Muscle layer of colon (tissue), 2 donors: ENCODE measurements around the gene XPNPEP1.
A peak's percentile ranks its signal among the peaks of the same experiment; 100 is the strongest.

ENCODE experiments used
- H3K27ac ChIP-seq: one replicate; pipeline ENCODE4 v1.7.0; 2013; ENCODE audit warnings: low read depth, mild to moderate bottlenecking, low read length, moderate library complexity
- H3K27me3 ChIP-seq, 2 donors: one replicate each; pipeline ENCODE4 v1.7.0; 2013; ENCODE audit warnings: low read length in 2 of 2, mild to moderate bottlenecking in 2 of 2; ENCODE audit not compliant: insufficient read depth in 2 of 2, control insufficient read depth in 1 of 2
- H3K36me3 ChIP-seq: one replicate; pipeline ENCODE4 v1.7.0; 2013; ENCODE audit warnings: mild to moderate bottlenecking, low read length; ENCODE audit not compliant: insufficient read depth
- H3K4me1 ChIP-seq: one replicate; pipeline ENCODE4 v1.7.0; 2013; ENCODE audit warnings: mild to moderate bottlenecking, low read length; ENCODE audit not compliant: insufficient read depth
- H3K4me3 ChIP-seq, 2 donors: one replicate each; pipeline ENCODE4 v1.7.0; 2013; ENCODE audit warnings: low read length in 2 of 2, low read depth in 1 of 2, mild to moderate bottlenecking in 1 of 2, moderate library complexity in 1 of 2
- H3K9ac ChIP-seq: one replicate; pipeline ENCODE4 v1.7.0; 2013; ENCODE audit warnings: low read length
- H3K9me3 ChIP-seq: one replicate; pipeline ENCODE4 v1.7.0; 2013; ENCODE audit warnings: mild to moderate bottlenecking, low read length
- donor health status: abdominal sarcoma.
- donor health status: Adenocarcinoma of cecum.

Gene XPNPEP1

DNA sequence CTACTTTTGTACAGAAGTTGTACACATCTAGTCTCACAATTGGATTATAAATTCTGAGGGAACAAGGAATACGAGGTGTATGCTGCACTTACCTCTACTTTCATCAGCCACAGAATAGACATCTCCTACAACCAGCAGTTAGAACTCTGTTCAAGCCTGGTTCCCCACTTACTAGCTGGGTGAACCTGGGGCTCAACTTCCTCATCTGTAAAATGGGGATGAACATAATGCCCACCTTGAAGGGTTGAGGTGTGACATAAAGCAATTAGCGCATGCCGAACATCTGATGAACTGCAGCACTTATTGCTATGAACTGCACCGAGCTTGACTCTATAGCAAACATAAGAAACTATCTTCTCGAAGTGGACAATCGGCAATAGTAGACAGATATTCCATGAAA, 25.3 kb downstream of the XPNPEP1 start:
- Histone ChIP-seq H3K4me1 (peaks cover 56% of the 10 kb centered on the region), H3K9me3 (no peaks in the 10 kb centered on the region), H3K27ac (no peak overlapping the region), H3K36me3 (no peaks in the 10 kb centered on the region), H3K27me3 (no peaks in the 10 kb centered on the region), H3K4me3 (no peak overlapping the region), H3K9ac (no peak overlapping the region)

DNA sequence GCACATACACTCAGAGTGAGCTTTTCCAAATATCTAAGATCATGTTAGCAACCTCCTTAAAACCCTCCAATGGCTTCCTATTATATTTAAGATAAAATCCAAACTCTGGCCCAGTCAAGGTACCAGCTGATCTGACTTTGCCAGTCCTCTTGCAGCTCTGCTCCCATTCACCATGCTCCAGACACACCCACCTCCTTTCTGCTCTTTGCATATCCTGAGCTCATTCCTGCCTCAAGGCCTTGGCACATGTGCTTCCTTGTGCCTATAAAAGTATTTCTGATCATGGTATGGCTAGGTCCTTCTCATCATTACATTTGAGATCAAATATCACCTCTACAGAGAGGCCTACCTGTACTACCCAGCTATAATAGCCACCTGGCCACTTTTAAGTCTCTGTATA, 27.5 kb downstream of the XPNPEP1 start:
- Histone ChIP-seq H3K4me1 (peaks cover 47% of the 10 kb centered on the region), H3K36me3 (peaks cover 13% of the 10 kb centered on the region), H3K4me3 (no peak overlapping the region), H3K27ac (peak overlapping the region; percentile 12), H3K9me3 (no peaks in the 10 kb centered on the region), H3K9ac (no peak overlapping the region), H3K27me3 (no peaks in the 10 kb centered on the region)

DNA sequence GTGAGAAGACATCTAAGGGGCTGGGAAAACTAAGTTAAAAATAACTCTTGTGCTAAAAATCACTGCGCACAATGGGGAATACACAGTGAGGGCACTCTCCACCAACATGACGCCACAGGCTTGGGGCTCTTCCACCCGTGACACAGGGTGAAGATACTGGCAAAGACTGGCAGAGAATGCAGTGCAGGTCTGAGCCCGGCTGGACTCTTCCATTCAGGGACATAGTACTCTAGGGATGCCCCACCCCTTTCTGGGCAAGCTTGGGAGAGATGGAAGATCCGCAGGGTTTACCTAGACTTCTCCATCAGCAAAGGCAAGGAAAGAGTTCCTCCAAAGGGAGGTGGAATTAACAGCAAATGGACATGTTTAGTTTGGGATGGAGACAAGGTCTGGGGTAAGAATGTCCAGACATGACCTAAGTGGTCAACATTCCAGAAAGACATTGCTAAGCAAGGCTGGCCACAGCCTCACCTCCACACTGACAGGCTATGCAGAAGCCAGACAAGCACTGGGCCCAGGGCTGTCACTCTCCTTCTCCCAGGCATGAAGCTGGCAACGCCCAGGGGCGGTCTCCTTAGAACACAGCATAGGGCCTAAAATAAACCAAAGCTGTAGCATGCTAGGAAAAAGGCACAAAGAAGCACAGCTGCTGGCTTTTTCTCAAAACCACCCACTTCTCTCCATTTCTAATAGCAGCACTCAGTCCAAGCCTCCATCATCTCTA, 28.1 kb downstream of the XPNPEP1 start:
- H3K27ac ChIP-seq = peak overlapping the region; percentile 3
- no peak overlapping the region for H3K4me3 ChIP-seq
- peaks cover 16% of the 10 kb centered on the region for H3K36me3 ChIP-seq
- H3K27me3 ChIP-seq = no peaks in the 10 kb centered on the region
- H3K9ac ChIP-seq = no peak overlapping the region
- no peaks in the 10 kb centered on the region for H3K9me3 ChIP-seq
- peaks cover 43% of the 10 kb centered on the region for H3K4me1 ChIP-seq

DNA sequence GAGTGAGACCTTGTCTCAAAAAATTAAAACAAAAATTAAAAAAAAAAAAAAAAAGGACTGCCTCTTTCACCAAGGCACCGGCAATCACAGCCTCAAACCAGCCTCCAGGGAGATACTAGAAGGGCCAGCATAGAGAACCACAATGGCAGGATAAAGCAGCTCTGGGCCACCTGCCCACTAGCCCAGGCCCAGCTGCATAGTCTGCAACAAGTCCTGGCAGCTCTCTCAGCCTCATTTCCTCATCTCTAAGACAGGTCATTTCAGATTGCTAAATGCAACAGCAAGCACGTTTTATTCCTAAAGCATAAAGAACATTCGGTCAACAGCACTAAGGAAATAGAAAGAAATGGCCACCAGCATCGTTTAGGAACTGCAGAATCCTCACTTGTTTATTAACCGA, 28.8 kb downstream of the XPNPEP1 start:
- no peak overlapping the region for H3K9ac ChIP-seq
- peaks cover 16% of the 10 kb centered on the region for H3K36me3 ChIP-seq
- H3K27me3 ChIP-seq = no peaks in the 10 kb centered on the region
- peak overlapping the region; percentile 3 for H3K27ac ChIP-seq
- H3K4me1 ChIP-seq = peaks cover 38% of the 10 kb centered on the region
- H3K4me3 ChIP-seq = no peak overlapping the region
- H3K9me3 ChIP-seq = no peaks in the 10 kb centered on the region

DNA sequence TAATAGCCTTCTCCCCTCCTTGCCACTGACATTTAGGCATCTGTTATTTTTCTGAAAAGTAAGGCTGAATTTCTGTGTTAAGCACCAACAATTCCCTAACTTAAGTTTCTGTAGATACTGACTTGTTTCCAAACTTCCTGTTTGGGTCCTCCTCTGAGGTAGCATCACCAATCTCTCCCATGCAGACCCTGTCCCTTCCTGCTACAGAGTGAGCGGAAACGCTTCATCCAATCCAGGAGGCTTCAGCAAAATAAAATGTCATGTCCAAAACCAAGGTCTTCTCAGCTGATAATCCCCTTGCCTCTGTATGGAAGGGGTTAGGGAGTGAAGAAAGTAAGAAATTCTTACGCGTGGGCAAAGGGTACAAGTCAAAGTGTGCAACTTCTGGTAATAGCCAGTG, 29.9 kb downstream of the XPNPEP1 start:
- no peak overlapping the region for H3K27ac ChIP-seq
- H3K9ac ChIP-seq = no peak overlapping the region
- H3K27me3 ChIP-seq = no peaks in the 10 kb centered on the region
- H3K4me3 ChIP-seq = no peak overlapping the region
- peaks cover 26% of the 10 kb centered on the region for H3K4me1 ChIP-seq
- H3K9me3 ChIP-seq = no peaks in the 10 kb centered on the region
- peaks cover 20% of the 10 kb centered on the region for H3K36me3 ChIP-seq

DNA sequence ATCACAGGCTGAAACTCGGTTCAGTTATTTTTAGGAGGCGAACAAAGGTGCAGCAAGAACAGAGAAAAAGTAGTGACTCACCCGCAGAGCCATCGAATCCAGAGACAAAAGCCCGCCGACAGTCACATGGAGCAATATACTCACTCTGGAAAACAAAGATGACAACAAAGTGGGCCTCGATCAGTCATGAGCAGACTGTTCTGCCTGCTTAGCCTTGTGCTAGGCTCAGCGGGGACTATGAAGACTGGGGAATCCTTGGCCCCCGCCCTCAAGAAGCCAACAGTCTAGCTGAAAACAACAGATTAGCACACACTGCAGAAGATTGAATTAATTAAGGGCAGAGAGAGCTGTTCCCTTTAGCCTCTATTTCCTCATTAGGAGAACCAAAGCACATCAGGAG, 30.4 kb downstream of the XPNPEP1 start:
- no peak overlapping the region for H3K27ac ChIP-seq
- no peaks in the 10 kb centered on the region for H3K27me3 ChIP-seq
- H3K4me1 ChIP-seq = peaks cover 24% of the 10 kb centered on the region
- H3K9ac ChIP-seq = no peak overlapping the region
- H3K9me3 ChIP-seq = no peaks in the 10 kb centered on the region
- peaks cover 24% of the 10 kb centered on the region for H3K36me3 ChIP-seq
- no peak overlapping the region for H3K4me3 ChIP-seq

- no peak overlapping the region for H3K27ac ChIP-seq
- no peak overlapping the region for H3K4me3 ChIP-seq
- no peaks in the 10 kb centered on the region for H3K9me3 ChIP-seq
- peaks cover 24% of the 10 kb centered on the region for H3K4me1 ChIP-seq
- no peak overlapping the region for H3K9ac ChIP-seq
- H3K36me3 ChIP-seq = peaks cover 31% of the 10 kb centered on the region
- no peaks in the 10 kb centered on the region for H3K27me3 ChIP-seq
These were observed 31.2 kb downstream of the XPNPEP1 start for GRCh38 chr10:109892117-109892516.

DNA sequence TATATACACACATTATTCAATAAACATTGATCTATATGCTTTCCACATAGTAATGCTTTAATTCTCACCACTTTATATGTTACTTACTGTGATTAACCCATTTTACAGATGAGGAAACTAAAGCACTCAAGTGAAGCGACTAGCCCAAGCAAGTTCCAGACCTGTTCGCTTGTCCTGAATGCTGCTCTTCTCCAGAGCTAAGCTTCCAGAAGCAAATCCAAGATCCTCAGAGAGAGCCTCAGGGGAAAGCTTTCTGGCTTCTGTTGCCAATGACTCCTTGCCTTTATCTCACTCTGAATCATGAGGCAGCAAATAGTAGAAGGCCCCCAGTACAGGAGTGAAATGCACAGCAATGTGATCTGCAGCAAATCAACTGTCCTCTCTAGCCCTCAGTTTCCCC, 32.2 kb downstream of the XPNPEP1 start:
- Histone ChIP-seq H3K9ac (no peak overlapping the region), H3K27me3 (no peaks in the 10 kb centered on the region), H3K27ac (no peak overlapping the region), H3K4me3 (no peak overlapping the region), H3K36me3 (peaks cover 35% of the 10 kb centered on the region), H3K9me3 (no peaks in the 10 kb centered on the region), H3K4me1 (peaks cover 22% of the 10 kb centered on the region)

- no peak overlapping the region for H3K9ac ChIP-seq
- H3K27ac ChIP-seq = no peak overlapping the region
- peaks cover 10% of the 10 kb centered on the region for H3K4me1 ChIP-seq
- no peaks in the 10 kb centered on the region for H3K27me3 ChIP-seq
- no peaks in the 10 kb centered on the region for H3K9me3 ChIP-seq
- H3K4me3 ChIP-seq = no peak overlapping the region
- peaks cover 45% of the 10 kb centered on the region for H3K36me3 ChIP-seq
These were observed 33.4 kb downstream of the XPNPEP1 start for GRCh38 chr10:109889867-109890266.

GRCh38 chr10:109887776-109888175, 35.5 kb downstream of the XPNPEP1 start:
- peaks cover 51% of the 10 kb centered on the region for H3K36me3 ChIP-seq

DNA sequence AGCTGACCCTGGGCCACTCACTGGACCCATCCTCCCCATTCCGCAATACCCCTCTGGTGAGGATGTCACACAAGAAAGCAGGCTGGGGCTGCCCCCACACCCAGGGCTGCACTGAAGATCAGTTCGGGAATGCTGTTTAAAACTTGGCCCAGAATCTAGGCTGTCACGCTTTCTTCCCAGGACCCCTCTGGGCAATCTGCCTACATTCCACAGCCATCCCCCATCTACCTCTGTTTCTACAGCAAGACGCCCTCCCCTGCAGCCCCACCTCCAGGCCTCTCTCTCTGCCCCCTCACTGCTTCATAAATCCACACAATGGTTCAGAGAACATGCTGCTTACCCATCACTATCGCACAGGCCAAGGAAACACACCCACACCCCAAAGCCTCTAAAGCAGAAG, 36.1 kb downstream of the XPNPEP1 start:
- Histone ChIP-seq H3K36me3 (peaks cover 51% of the 10 kb centered on the region), H3K4me1 (peaks cover 11% of the 10 kb centered on the region), H3K27me3 (no peaks in the 10 kb centered on the region), H3K27ac (no peak overlapping the region), H3K4me3 (no peak overlapping the region), H3K9me3 (no peaks in the 10 kb centered on the region), H3K9ac (no peak overlapping the region)

More at GRCh38 chr10:109887776-109888175, 35.5 kb downstream of the XPNPEP1 start:
- H3K4me1 ChIP-seq = peaks cover 11% of the 10 kb centered on the region
- no peak overlapping the region for H3K27ac ChIP-seq
- H3K9ac ChIP-seq = no peak overlapping the region
- no peaks in the 10 kb centered on the region for H3K27me3 ChIP-seq
- H3K9me3 ChIP-seq = no peaks in the 10 kb centered on the region
- no peak overlapping the region for H3K4me3 ChIP-seq

DNA sequence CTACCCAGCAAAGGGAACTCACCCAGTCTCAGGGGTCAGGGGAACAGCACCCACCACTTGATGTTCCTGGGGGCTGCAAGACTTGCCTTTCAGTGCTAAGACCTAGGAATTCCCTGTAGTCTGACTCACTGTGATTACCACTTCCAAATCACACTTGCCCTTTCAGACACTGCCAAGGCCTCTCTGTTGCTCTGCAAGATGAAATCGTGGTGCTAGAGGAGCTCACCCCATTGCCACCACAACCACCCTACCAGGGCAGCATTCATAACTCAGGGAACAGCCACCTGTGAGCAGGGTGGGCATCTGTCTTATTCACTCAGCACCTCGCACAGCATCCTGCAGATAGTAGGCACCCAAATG, 36.5 kb downstream of the XPNPEP1 start:
- peaks cover 11% of the 10 kb centered on the region for H3K4me1 ChIP-seq
- H3K9me3 ChIP-seq = no peaks in the 10 kb centered on the region
- peaks cover 48% of the 10 kb centered on the region for H3K36me3 ChIP-seq
- H3K27ac ChIP-seq = no peak overlapping the region
- H3K27me3 ChIP-seq = no peaks in the 10 kb centered on the region
- no peak overlapping the region for H3K4me3 ChIP-seq
- H3K9ac ChIP-seq = no peak overlapping the region
